K562 (cell line): ENCODE data around the gene CLEC3B. TPM values are rescaled to one million over a fixed set of nuclear protein-coding genes. Genes with fewer than 3 reads are reported as not detected.
A peak's percentile ranks its signal among the peaks of the same experiment; 100 is the strongest.

Experiments used
- ETV5 ChIP-seq: sonication (generic); formaldehyde crosslinking; IDR thresholded peaks from 2 replicates; pipeline ENCODE4 v1.4.0; 2020; ENCODE audit warnings: low read depth, mild to moderate bottlenecking, missing genetic modification reagents
- RUNX1 ChIP-seq: sonication (generic); IDR thresholded peaks from 2 replicates; pipeline ENCODE4 v1.6.1; 2016; ENCODE audit warnings: antibody characterized with exemption, low read depth
- SOX6 ChIP-seq: fragments of 450-650 bp; IDR thresholded peaks from 2 replicates; pipeline ENCODE4 v1.6.1; 2014; ENCODE audit warnings: mild to moderate bottlenecking
- ZC3H8 ChIP-seq: fragments of 450-650 bp; IDR thresholded peaks from 2 replicates; pipeline ENCODE4 v1.6.1; 2017
- ZNF77 ChIP-seq: fragments of 250-450 bp; sonication (Bioruptor Pico); IDR thresholded peaks from 2 replicates; pipeline ENCODE4 v1.5.0; 2020
- polyA plus RNA-seq, 8 experiments: library from polyadenylated mRNA; depleted of rRNA in 4 of 8; stranded (reverse) in 5 of 8; unstranded in 3 of 8; fragments of >200 nt; fragmentation: Nextera tagmentation in 2 of 8; fragmentation: Illumina TruSeq in 1 of 8; extraction: Ambion mirVana in 2 of 8; extraction: Trizol in 1 of 8; gene quantifications; 2 replicates each; pipeline versions ENCODE4 v1.2.1 to v1.2.3, GENCODE V29; 2011 to 2014; ENCODE audit warnings: inconsistent platforms in 1 of 8, missing spikeins in 1 of 8
- total RNA-seq, 7 experiments: library from RNA; depleted of rRNA in 6 of 7; stranded (reverse); fragments of >200 nt in 6 of 7; fragmentation: Illumina TruSeq in 2 of 7; extraction: Trizol in 2 of 7; gene quantifications; 2 replicates each; pipeline versions ENCODE4 v1.2.1 to v1.2.3, GENCODE V29; 2011 to 2021; ENCODE audit warnings: low replicate concordance in 1 of 7
- TF ChIP-seq, protein P1 (sequence below), 2 experiments: fragments of 450-650 bp; formaldehyde crosslinking in 1 of 2; IDR thresholded peaks; 2 replicates each; pipeline versions ENCODE4 v1.4.0 to v1.6.1; 2014 to 2020; ENCODE audit warnings: mild to moderate bottlenecking in 2 of 2, borderline replicate concordance in 1 of 2, low read depth in 1 of 2
- TF ChIP-seq, protein P2 (sequence below), 2 experiments: fragments of 450-650 bp; IDR thresholded peaks; 2 replicates each; pipeline ENCODE4 v1.6.1; 2018; ENCODE audit warnings: mild to moderate bottlenecking in 2 of 2, low read depth in 1 of 2; ENCODE audit not compliant: partially characterized antibody in 2 of 2
- TF ChIP-seq, protein P3 (sequence below), 3 experiments: fragments of 200-800 bp in 1 of 3; sonication (Bioruptor generic) in 1 of 3; sonication (generic) in 1 of 3; formaldehyde crosslinking in 1 of 3; IDR thresholded peaks; 2 replicates each; pipeline versions ENCODE4 v1.6.1 to v1.8.0; 2016 to 2022; ENCODE audit warnings: mild to moderate bottlenecking in 2 of 3, missing compliant biosample characterization in 2 of 3, missing genetic modification characterization in 2 of 3, missing genetic modification reagents in 1 of 3
- TF ChIP-seq, protein P4 (sequence below): sonication (generic); formaldehyde crosslinking; IDR thresholded peaks from 2 replicates; pipeline ENCODE4 v1.8.0; 2022; ENCODE audit warnings: mild to moderate bottlenecking, missing genetic modification reagents, borderline replicate concordance

The CLEC3B gene
- total and polyA plus RNA-seq, 9 of the 15 experiments (the other 6 are each of a cell fraction or from before 2014, with no cell fraction given): not detected

DNA sequence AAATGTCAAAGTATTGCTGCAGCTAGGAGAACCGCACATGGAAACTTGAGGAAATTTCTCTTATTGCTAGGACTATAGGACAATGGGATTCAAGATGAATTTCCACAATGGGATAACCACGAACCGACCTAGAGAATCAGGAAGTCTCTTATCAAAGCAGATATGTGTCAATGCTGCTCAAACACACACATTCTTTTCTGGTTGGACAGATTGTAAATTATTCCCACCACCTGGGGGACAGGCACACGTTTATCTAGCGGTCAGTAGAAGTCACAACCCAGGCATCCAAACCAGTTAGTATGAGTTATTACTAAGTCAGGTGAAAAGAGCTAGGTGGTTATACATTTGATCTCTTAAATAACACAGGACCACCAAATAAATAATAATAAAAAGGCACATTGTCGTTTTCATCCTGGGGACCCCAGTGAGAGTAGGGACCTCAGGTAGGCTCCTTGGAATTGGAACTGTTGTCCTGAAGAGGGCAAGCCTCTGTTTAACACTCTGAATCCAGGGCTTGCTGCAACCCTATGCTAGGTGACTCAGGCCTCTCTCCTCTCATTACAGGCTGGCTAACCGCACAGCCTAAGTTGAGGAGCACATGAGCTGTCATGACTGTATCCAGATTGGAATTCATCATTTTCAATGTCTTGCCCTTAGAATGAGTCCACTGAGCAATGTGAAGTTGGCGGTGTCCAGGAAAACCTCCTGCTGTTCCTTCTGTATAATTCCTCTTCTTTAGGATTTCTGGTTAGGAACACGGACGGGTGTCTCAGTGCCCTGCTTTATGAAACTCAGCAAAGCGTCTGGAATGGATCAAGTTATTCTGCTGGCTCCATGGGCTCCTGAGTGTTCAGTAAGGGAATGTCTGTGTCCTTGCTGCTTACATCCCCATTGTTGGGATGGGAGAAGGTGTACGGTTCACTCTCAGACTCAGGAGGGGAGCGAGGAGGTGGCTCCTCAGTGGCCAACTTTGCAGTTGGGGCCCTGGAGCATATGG, 59.0 kb downstream of the CLEC3B start (continued):
- TF ChIP-seq, protein P1, sequence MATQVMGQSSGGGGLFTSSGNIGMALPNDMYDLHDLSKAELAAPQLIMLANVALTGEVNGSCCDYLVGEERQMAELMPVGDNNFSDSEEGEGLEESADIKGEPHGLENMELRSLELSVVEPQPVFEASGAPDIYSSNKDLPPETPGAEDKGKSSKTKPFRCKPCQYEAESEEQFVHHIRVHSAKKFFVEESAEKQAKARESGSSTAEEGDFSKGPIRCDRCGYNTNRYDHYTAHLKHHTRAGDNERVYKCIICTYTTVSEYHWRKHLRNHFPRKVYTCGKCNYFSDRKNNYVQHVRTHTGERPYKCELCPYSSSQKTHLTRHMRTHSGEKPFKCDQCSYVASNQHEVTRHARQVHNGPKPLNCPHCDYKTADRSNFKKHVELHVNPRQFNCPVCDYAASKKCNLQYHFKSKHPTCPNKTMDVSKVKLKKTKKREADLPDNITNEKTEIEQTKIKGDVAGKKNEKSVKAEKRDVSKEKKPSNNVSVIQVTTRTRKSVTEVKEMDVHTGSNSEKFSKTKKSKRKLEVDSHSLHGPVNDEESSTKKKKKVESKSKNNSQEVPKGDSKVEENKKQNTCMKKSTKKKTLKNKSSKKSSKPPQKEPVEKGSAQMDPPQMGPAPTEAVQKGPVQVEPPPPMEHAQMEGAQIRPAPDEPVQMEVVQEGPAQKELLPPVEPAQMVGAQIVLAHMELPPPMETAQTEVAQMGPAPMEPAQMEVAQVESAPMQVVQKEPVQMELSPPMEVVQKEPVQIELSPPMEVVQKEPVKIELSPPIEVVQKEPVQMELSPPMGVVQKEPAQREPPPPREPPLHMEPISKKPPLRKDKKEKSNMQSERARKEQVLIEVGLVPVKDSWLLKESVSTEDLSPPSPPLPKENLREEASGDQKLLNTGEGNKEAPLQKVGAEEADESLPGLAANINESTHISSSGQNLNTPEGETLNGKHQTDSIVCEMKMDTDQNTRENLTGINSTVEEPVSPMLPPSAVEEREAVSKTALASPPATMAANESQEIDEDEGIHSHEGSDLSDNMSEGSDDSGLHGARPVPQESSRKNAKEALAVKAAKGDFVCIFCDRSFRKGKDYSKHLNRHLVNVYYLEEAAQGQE (IDR thresholded peaks at IDR 0.05; ENCODE audit: borderline replicate concordance): no peak
- TF ChIP-seq, protein P1 (CRISPR knock-in tag; IDR thresholded peaks at IDR 0.05; ENCODE audit: low read depth): no peak
- TF ChIP-seq, protein P2, sequence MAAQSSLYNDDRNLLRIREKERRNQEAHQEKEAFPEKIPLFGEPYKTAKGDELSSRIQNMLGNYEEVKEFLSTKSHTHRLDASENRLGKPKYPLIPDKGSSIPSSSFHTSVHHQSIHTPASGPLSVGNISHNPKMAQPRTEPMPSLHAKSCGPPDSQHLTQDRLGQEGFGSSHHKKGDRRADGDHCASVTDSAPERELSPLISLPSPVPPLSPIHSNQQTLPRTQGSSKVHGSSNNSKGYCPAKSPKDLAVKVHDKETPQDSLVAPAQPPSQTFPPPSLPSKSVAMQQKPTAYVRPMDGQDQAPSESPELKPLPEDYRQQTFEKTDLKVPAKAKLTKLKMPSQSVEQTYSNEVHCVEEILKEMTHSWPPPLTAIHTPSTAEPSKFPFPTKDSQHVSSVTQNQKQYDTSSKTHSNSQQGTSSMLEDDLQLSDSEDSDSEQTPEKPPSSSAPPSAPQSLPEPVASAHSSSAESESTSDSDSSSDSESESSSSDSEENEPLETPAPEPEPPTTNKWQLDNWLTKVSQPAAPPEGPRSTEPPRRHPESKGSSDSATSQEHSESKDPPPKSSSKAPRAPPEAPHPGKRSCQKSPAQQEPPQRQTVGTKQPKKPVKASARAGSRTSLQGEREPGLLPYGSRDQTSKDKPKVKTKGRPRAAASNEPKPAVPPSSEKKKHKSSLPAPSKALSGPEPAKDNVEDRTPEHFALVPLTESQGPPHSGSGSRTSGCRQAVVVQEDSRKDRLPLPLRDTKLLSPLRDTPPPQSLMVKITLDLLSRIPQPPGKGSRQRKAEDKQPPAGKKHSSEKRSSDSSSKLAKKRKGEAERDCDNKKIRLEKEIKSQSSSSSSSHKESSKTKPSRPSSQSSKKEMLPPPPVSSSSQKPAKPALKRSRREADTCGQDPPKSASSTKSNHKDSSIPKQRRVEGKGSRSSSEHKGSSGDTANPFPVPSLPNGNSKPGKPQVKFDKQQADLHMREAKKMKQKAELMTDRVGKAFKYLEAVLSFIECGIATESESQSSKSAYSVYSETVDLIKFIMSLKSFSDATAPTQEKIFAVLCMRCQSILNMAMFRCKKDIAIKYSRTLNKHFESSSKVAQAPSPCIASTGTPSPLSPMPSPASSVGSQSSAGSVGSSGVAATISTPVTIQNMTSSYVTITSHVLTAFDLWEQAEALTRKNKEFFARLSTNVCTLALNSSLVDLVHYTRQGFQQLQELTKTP (IDR thresholded peaks at IDR 0.05; ENCODE audit: low read depth in 1 of 2, partially characterized antibody in 2 of 2): no peak
- TF ChIP-seq ETV5 (CRISPR knock-in tag) (no peak; the same call in 1 of the 2 replicates), ZC3H8 (no peak), SOX6 (peak; percentile 70), RUNX1 (no peak), ZNF77 (no peak)
- TF ChIP-seq, protein P3, sequence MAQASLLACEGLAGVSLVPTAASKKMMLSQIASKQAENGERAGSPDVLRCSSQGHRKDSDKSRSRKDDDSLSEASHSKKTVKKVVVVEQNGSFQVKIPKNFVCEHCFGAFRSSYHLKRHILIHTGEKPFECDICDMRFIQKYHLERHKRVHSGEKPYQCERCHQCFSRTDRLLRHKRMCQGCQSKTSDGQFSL (CRISPR knock-in tag; IDR thresholded peaks at IDR 0.05): no peak
- TF ChIP-seq, protein P3 (tag; IDR thresholded peaks at IDR 0.05): no peak
- TF ChIP-seq, protein P4, sequence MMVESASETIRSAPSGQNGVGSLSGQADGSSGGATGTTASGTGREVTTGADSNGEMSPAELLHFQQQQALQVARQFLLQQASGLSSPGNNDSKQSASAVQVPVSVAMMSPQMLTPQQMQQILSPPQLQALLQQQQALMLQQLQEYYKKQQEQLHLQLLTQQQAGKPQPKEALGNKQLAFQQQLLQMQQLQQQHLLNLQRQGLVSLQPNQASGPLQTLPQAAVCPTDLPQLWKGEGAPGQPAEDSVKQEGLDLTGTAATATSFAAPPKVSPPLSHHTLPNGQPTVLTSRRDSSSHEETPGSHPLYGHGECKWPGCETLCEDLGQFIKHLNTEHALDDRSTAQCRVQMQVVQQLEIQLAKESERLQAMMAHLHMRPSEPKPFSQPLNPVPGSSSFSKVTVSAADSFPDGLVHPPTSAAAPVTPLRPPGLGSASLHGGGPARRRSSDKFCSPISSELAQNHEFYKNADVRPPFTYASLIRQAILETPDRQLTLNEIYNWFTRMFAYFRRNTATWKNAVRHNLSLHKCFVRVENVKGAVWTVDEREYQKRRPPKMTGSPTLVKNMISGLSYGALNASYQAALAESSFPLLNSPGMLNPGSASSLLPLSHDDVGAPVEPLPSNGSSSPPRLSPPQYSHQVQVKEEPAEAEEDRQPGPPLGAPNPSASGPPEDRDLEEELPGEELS: no peak
